Vagina (tissue), 2 donors: Measurements from ENCODE around the gene EPSTI1.

Experiments used
- POLR2A ChIP-seq, 2 donors: fragments of 450-650 bp; IDR thresholded peaks; one replicate each; pipeline ENCODE4 v1.6.1; 2017; ENCODE audit warnings: antibody characterized with exemption in 2 of 2, mild to moderate bottlenecking in 2 of 2, moderate library complexity in 2 of 2
- POLR2AphosphoS5 ChIP-seq, 2 donors: sonication (generic); formaldehyde crosslinking; IDR thresholded peaks; one replicate each; pipeline ENCODE4 v1.9.0; 2017; ENCODE audit warnings: antibody characterized with exemption in 2 of 2, mild to moderate bottlenecking in 2 of 2, low read depth in 1 of 2; ENCODE audit not compliant: insufficient read depth in 1 of 2
- TF ChIP-seq, protein P1 (sequence below), 3 experiments: fragments of 450-650 bp in 2 of 3; fragments of 200-600 bp in 1 of 3; sonication (generic) in 1 of 3; IDR thresholded peaks; one replicate each; pipeline ENCODE4 v1.5.1; 2017 to 2019; ENCODE audit warnings: antibody characterized with exemption in 3 of 3, mild to moderate bottlenecking in 2 of 3, moderate library complexity in 2 of 3

DNA sequence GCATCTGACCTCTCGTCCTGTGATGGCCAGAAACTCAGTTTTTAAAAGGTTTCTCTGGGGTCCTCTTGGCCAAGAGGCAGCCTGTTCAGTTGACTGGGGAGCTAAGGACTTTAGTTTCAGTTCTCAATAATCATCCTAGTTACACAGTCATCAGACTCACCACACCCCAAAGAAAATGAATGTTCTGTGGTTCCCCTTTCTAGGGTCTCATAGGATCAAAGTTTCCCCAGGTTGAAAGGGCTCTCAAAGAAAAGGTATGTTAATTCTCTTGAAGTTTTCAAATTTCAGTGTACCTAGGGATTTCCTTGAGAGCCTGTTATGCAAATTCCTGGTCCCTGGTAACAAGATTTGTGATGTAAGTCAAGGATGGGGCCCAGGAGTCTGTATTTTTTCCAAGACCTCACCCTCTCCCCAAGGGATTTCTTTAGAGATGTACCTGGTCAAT lies 115.7 kb downstream of the EPSTI1 start:
- TF ChIP-seq, protein P1, sequence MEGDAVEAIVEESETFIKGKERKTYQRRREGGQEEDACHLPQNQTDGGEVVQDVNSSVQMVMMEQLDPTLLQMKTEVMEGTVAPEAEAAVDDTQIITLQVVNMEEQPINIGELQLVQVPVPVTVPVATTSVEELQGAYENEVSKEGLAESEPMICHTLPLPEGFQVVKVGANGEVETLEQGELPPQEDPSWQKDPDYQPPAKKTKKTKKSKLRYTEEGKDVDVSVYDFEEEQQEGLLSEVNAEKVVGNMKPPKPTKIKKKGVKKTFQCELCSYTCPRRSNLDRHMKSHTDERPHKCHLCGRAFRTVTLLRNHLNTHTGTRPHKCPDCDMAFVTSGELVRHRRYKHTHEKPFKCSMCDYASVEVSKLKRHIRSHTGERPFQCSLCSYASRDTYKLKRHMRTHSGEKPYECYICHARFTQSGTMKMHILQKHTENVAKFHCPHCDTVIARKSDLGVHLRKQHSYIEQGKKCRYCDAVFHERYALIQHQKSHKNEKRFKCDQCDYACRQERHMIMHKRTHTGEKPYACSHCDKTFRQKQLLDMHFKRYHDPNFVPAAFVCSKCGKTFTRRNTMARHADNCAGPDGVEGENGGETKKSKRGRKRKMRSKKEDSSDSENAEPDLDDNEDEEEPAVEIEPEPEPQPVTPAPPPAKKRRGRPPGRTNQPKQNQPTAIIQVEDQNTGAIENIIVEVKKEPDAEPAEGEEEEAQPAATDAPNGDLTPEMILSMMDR (IDR thresholded peaks at IDR 0.05), result no peak
- TF ChIP-seq POLR2AphosphoS5 (IDR thresholded peaks at IDR 0.05; ENCODE audit: insufficient read depth in 1 of 2, low read depth in 1 of 2), result no peak
- no peak for TF ChIP-seq POLR2A (IDR thresholded peaks at IDR 0.05)
